ENCODE data around the gene RTKN.
"Not testable (repeated sequence)": the region's sequence is repeated elsewhere in the genome, so short reads cannot be mapped to it uniquely, and the experiment has no call there.

The RTKN gene

GRCh38 chr2:74436848-74437695 lies 4.7 kb downstream of the RTKN start:
- DNase-seq = no peak

- DNase-seq = no peak
These were observed 5.5 kb downstream of the RTKN start for GRCh38 chr2:74436111-74436805.

- no peak for DNase-seq
These were observed 11.2 kb downstream of the RTKN start for GRCh38 chr2:74430502-74430901.

GRCh38 chr2:74429487-74430451 lies 12.0 kb downstream of the RTKN start:
- DNase-seq = no peak

- no peak for DNase-seq
These were observed 13.1 kb downstream of the RTKN start for GRCh38 chr2:74428675-74429074.

- no peak for DNase-seq
These were observed 14.2 kb downstream of the RTKN start for GRCh38 chr2:74427551-74427950.

GRCh38 chr2:74426181-74426758 lies 15.5 kb downstream of the RTKN start:
- no peak for DNase-seq

GRCh38 chr2:74425523-74425922 lies 16.2 kb downstream of the RTKN start:
- DNase-seq = no peak

- DNase-seq = no peak
These were observed 16.7 kb downstream of the RTKN start for GRCh38 chr2:74424995-74425406.

- DNase-seq = no peak
These were observed 17.4 kb downstream of the RTKN start for GRCh38 chr2:74424139-74424992.

GRCh38 chr2:74423231-74424095 lies 18.3 kb downstream of the RTKN start:
- DNase-seq = no peak

- peak; percentile 90 for DNase-seq
These were observed 20.4 kb downstream of the RTKN start, which contains the start of the genes C2orf81 and WDR54 for GRCh38 chr2:74421221-74421870. Gene C2orf81 (minus strand): TSS chr2:74421619. CDS start chr2:74421560, 59 bp downstream. Gene WDR54 (plus strand): TSS chr2:74421730. CDS start chr2:74422154, 424 bp downstream.

GRCh38 chr2:74420443-74421103 lies 21.2 kb downstream of the RTKN start:
- not testable (repeated sequence) for DNase-seq

- DNase-seq = no peak
These were observed 21.7 kb downstream of the RTKN start for GRCh38 chr2:74420006-74420405.

- DNase-seq = no peak
These were observed 22.4 kb downstream of the RTKN start for GRCh38 chr2:74419345-74419744.

- DNase-seq = no peak
These were observed 23.4 kb downstream of the RTKN start for GRCh38 chr2:74418312-74418711.

GRCh38 chr2:74417763-74418162 lies 24.0 kb downstream of the RTKN start:
- no peak for DNase-seq

- no peak for DNase-seq
These were observed 24.5 kb downstream of the RTKN start for GRCh38 chr2:74417197-74417596.

GRCh38 chr2:74416778-74417177 lies 25.0 kb downstream of the RTKN start:
- DNase-seq = no peak

Data from NCI-H1092 treated with DMSO at 0.1 percent for 48 hours (cell line).